T follicular helper cell (primary cell): Measurements from ENCODE around the gene CATSPERB.
"Not testable (repeated sequence)": the region's sequence is repeated elsewhere in the genome, so short reads cannot be mapped to it uniquely, and the experiment has no call there.

Experiments
- DNase-seq: peaks from one replicate; pipeline ENCODE4 v3.0.0-alpha.2; 2020; ENCODE audit warnings: low read depth
- total RNA-seq, 2 experiments: gene quantifications; one replicate each; lab custom pipeline; 2026; lab: John Stamatoyannopoulos, UW

Gene CATSPERB
- 1.6 to 7.0 reads per million in 2 experiments for total RNA-seq

DNA sequence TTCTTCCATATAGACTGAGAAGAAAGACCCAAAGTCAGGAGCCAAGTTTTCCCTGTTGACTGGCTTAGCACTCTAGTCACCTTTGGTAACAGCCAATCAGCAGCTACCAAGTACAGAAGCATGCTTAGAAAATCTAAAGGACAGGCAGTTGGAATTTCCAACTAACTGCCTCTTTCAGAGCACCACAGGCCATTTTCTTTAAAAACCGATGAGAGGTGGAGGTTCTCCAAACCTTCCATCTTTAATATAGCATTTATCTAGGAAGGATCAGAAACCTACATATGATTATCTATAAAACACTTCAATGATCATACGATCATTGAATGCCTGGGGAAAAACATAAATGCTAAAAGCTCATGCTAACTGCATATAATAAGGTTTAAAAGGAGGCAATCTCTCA lies at the start of gene CATSPERB:
Gene CATSPERB, minus strand, starts transcription at position 101 of the 400 bp plus-strand sequence. CDS start 2,607 bp downstream, outside the sequence.
- DNase-seq, result no peak

DNA sequence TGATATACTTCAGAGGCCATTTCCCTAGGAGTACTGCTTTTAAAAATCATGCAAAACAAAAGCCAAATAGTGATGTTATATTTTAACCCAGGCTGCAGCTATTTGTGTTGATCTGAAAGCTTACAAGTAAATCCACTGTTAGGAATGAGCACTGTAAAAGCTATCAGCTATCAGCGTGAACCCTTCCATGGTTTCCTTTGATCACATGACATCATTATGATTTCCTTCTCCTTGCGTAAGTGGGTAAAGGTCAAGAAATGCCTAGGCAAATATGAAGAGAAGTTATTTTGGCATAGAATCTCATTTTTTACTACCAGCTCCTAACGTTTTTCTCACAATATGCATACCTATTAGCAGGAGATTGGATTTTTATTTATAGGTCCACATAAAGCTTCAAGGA lies 48.6 kb upstream of the CATSPERB start:
- DNase-seq, result no peak

GRCh38 chr14:91778217-91778616 lies 46.3 kb upstream of the CATSPERB start:
- no peak for DNase-seq

- no peak for DNase-seq
Observed at GRCh38 chr14:91774140-91775096, 42.5 kb upstream of the CATSPERB start.

- no peak for DNase-seq
Observed at GRCh38 chr14:91770185-91770584, 38.3 kb upstream of the CATSPERB start.

DNA sequence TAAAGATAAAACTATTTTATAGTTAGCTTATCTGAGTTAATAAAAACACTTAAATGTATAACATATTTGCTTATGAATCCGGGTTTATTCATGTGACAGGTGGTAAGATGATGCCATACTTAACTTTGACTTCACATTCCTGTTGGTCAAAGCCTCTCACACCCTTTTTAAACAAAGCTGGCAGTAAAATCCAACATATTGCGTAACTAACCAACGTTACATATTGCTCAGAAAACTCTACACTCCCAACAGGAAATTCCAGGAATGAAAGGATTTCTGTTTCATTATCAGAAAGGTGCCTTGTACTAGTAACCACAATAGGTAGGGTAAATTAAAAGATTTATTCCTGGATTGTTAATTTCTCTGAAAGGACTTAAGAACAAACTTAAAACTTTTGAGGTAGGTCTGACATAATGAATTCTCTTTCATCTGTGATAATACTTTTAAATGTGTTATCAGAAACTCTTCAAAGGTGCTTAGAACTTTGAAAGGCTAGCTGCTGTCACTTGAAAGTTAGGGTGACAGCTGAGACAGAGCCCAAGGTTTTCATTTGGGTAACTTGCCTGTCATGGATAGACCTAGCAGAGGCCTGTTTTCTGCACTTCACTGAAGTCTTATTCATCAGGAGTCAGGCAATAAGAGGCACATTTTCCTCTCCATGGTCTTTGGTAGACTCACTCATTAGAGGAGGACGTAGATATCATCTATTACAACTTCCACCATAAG lies 23.8 kb upstream of the CATSPERB start:
- DNase-seq, result no peak

DNA sequence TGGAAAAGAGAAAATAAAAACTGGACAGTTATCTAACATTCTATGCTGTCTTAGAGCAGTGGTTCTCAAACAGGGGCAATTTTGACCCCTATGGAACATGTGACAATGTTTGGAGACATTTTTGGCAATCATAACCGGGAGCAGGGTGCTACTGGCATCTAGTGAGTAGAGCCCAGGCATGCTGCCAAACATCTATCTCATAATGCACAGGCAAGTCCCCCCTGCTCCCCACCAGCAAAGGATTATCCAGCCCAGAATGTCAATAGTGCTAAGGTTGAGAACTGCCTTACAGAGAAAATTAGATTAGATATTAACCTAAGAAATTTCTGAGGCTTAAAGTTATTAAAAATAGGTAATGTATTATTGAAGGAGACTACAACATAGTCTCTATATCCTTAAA lies 22.9 kb upstream of the CATSPERB start:
- no peak for DNase-seq

GRCh38 chr14:91754185-91754584 lies 22.3 kb upstream of the CATSPERB start:
- DNase-seq, result no peak

DNA sequence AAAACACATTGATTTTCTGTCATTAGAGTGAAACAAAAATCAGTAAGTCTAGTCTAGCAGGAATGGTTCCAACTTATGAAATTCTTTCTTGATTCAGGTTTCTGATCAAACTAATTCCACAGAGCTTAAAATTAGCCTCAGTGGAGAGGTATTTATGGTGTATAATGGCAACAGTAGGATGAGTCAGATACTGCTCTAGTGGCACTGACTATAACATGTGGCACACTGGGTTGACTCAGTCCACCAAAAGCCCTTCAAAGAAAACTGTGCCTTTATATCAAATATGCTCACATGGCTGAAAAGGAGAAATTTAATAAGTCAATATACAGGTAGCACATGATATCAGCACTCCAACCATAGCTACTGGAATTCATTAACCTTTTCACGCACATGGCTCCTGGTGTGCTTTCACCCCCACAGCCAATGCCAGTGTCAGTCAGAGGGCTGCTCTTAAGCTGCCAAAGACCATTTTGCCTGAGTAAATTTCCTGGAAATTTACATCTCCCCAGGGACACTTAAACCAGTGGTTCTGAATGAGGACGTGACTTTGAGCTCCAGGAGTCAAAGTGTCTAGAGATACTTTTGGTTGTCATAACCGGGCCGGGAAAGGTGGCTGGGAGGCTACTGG lies 21.7 kb upstream of the CATSPERB start:
- DNase-seq, result no peak

- no peak for DNase-seq
Observed at GRCh38 chr14:91752961-91753360, 21.1 kb upstream of the CATSPERB start.

DNA sequence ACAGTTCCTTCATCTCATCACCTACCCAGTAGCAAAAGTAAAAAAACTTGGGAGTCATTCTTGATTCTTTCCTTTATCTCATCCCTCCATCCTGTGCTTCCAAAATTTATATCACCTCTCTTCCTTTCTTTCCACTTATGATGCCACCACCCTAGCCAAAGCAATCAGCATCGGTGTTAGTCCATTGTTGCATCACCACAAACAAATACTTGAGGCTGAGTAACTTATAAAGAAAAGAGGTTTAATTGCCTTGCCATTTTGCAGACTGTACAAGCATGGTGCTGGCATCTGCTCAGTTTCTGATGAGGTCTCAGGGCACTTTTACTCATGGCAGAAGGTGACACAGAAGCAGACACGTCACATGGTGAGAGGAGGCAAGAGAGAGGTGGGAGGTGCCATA lies 19.8 kb upstream of the CATSPERB start:
- no peak for DNase-seq

GRCh38 chr14:91750634-91751198 lies 18.8 kb upstream of the CATSPERB start:
- no peak for DNase-seq

DNA sequence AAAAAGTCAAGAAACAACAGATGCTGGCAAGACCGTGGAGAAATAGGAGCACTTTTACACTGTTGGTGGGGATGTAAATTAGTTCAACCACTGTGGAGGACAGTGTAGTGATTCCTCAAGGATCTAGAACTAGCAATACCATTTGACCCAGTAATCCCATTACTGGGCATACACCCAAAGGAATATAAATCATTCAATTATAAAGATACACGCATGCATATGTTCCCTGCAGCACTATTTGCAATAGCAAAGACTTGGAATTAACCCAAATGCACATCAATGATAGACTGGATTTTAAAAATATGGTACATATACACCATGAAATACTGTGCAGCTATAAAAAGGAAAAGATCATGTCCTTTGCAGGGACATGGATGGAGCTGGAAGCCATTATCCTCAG lies 18.0 kb upstream of the CATSPERB start:
- DNase-seq, result no peak

GRCh38 chr14:91748049-91748448 lies 16.2 kb upstream of the CATSPERB start:
- no peak for DNase-seq

GRCh38 chr14:91745344-91745743 lies 13.5 kb upstream of the CATSPERB start:
- no peak for DNase-seq

DNA sequence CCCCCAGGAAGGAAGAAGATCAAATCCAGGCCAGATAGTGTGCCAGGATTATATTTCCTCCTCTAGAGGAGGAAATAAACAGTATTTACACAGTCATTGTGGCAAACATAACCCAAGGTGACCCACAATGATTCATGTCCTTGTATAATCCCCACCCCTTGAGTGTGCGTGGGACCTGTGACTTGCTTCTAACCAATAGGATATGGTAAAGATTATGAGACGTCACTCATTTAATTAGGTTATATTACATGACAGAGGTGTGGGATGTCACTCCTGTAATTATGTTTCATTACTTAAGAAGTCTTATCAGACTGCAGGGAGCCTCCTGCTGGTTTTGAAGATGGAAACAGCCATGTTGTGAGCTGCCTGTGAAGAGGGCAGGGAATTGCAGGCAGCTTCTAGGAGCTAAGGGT lies 12.2 kb upstream of the CATSPERB start:
- DNase-seq, result no peak

GRCh38 chr14:91743305-91743653 lies 11.4 kb upstream of the CATSPERB start:
- DNase-seq, result no peak

- no peak for DNase-seq
Observed at GRCh38 chr14:91742621-91743304, 10.9 kb upstream of the CATSPERB start.

DNA sequence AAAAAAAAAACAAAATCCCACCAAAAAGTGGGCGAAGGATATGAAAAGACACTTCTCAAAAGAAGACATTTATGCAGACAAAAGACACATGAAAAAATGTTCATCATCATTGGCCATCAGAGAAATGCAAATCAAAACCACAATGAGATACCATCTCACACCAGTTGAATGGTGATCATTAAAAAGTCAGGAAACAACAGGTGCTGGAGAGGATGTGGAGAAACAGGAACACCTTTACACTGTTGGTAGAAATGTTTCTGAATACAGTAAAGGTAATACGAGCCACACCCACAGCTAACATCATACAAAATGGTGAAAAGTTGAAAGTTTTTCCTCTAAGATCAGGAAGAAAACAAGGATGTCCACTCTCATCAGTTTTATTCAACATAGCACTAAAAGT lies 8.0 kb upstream of the CATSPERB start:
- DNase-seq, result not testable (repeated sequence)

DNA sequence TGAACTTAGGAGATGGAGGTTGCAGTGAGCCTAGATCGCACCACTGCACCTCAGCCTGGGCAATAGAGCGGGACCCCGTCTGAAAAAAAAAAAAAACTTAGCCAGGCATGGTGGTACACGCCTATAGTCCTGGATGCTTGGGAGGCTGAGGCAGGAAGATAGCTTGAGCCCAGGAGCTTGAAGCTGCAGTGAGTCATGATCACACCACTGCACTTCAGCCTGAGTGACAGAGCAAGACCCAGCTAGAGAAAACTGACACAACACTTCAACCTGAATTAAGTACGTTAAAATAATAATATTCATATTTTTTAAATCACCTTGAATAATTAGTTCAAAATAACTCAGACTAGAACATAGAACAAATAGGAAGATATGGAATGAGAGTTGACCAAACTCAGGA lies 5.7 kb upstream of the CATSPERB start:
- DNase-seq, result no peak

GRCh38 chr14:91732859-91733477 lies 1.1 kb upstream of the CATSPERB start:
- DNase-seq, result no peak
